NCI-H446 treated with DMSO at 0.1 percent for 48 hours (cell line): ENCODE results near the gene TMEM258.

Experiments
- DNase-seq: peaks from one replicate; lab custom pipeline; 2025; lab: John Stamatoyannopoulos, UW

Gene TMEM258

DNA sequence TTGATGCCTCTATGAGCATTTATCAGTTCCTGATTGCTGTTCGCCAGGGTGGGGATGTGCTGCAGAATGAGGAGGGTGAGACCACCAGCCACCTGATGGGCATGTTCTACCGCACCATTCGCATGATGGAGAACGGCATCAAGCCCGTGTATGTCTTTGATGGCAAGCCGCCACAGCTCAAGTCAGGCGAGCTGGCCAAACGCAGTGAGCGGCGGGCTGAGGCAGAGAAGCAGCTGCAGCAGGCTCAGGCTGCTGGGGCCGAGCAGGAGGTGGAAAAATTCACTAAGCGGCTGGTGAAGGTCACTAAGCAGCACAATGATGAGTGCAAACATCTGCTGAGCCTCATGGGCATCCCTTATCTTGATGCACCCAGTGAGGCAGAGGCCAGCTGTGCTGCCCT is 3.1 kb upstream of the TMEM258 start:
- DNase-seq: no peak

DNA sequence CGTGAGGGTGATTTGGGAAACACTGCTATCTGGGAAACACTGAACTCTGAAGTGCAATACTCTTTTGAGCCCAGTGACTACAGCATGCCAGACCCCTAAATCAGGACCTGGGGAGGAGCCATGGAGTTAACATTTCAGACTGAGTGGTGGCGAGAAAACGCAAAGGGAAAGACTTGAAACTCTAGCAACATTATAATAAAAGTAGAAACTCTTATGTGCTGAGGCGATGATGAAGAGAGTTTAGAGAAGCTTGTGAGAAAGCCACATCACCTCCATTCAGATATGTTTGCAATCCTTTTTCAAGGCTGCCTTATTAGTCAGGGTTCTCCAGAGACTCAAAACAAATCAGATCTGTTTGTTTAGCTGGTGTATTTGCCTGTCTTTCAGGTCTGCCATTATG is 2.2 kb upstream of the TMEM258 start:
- DNase-seq: no peak

- DNase-seq: no peak
Measured at GRCh38 chr11:61793829-61794204, 1.4 kb upstream of the TMEM258 start.

DNA sequence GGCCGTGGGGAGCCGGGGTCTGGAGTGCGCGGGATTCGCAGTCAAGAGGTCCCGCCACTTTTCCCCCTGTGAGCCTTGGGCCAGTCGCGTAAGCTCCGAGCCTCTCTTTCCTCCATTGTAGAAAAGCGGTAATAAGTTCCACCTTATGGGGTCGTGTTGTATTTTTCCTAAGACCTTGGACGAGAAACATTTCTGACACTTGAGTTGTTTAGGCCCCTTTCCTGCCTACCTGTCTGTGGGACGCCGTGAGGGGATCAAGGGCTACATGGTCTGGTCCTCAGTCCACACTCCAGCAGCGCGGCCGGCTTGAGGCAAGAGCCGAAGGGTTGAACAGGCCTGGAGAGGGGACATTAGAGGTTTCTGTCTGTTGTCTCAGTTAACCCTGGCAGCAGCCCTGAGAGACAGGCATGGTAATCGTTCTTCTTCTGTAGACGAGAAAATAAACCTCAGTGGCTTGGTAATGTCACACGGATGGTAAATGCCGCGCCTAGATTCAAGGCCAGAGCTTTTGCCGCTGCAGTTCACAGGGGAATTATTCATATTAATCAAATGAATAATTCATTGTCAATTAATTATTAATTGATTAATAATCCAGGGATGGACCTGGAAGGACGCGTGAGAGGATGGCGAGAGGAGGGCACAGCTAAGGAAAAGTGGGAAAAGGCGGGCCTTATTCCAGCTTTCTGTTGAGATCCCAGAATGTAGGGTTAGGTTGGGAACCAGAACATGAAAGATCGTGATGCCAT is 857 bp upstream of the TMEM258 start:
- peak; percentile 51 for DNase-seq

GRCh38 chr11:61791737-61792309 is 576 bp downstream of the TMEM258 start:
- DNase-seq: peak; percentile 82

GRCh38 chr11:61787928-61788491 is 4.4 kb downstream of the TMEM258 start:
- DNase-seq: no peak

DNA sequence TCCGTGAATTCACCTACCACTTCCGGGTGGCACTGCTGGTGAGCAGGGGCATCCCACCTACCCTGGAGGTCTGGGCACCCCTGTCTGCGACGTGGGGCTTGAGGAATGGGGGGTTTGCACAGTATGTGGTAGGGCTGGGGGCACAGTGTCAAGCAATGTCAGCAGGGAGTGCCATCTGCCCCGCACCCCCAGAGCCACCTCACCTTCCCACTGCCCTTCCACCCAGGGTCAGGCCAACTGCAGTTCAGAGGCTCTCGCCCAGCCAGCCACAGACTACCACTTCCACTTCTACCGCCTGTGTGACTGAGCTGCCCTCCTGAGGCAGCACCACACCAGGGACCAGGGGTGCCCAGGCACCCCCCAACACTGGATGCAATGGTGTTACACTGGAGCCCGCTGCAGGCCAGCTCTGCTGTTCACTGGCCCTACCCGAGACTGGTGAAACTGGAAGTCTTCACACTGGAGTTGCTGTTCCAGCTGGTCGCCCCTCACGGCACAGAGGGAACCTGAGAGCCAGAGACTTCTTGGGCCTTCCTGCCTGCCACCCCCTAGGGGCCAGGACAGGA is 6.5 kb downstream of the TMEM258 start:
- no peak for DNase-seq

- no peak for DNase-seq
Measured at GRCh38 chr11:61784506-61784805, 7.9 kb downstream of the TMEM258 start.

DNA sequence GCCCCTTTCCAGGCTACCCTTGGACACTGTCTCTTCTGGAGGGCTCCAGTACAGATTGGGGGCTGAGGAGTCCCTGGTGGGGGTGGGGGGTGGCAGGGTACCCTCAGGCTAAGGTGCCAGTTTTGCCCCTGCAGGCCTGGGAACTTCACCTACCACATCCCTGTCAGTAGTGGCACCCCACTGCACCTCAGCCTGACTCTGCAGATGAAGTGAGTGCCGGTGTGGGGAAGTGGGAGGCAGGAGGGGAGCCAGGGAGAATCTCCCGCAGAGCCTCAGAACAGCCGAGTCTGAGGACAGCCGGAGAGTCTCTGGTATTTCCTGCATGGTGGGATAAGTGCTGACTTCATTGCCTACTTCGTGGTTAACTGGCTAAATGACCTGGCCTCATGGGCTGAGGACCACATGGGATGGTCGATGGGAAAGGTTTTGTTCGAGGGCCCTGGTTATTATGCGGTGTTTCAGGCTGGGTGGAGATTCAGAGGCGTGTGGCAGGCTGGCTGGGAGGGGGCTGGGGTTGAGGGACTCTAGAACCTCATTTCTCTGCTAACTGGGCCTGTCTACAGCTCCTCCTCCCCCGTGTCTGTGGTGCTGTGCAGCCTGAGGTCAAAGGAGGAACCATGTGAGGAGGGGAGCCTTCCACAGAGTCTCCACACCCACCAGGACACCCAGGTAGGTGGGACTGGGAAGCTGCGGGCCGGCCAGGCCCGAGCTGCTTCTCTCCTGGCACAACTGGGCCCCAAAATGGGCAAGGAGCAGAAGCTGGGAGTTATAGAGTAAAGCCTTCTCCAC is 8.5 kb downstream of the TMEM258 start:
- no peak for DNase-seq

DNA sequence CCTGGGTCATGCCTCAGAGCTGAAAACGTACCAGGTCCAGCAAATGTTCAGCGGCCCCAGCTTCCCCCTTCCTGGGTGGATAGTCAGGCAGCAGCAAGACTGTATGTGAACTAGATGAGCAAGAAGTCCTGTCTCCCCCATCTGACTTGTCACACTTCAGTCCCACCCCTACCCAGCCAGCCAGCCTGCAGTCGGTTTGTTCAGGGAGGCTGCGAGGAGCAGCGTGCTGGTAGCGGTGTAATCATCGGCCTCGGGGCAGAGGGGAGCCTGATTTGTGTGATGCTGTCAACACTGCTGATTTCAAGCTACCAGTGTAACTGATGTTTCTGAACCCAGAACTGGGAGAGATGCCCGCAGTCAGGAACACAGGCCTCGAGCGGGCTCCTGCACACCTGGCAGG is 9.6 kb downstream of the TMEM258 start:
- no peak for DNase-seq

DNA sequence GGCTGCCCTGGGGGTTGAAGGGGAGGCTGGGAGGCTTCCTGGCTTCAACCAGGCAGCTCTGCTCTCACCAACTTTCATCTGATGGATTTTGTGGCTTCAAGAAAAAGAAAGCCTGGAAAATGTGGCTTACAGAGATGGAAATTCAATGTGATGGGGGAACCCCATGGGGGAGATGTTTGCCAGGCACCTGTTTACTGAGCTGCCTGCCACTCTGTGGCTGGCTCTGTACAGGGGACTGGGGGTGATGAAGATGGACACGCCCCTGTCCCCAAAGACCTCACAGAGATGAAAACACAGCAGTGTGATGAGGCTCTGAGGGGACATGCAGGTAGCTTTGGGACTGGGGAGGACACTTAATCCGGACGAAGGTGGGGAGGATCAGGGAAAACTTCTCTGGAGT is 10.1 kb downstream of the TMEM258 start:
- no peak for DNase-seq

GRCh38 chr11:61781585-61781984 is 10.8 kb downstream of the TMEM258 start:
- DNase-seq: no peak

GRCh38 chr11:61780581-61781162 is 11.7 kb downstream of the TMEM258 start:
- DNase-seq: no peak

- DNase-seq: no peak
Measured at GRCh38 chr11:61779666-61780525, 12.5 kb downstream of the TMEM258 start.

DNA sequence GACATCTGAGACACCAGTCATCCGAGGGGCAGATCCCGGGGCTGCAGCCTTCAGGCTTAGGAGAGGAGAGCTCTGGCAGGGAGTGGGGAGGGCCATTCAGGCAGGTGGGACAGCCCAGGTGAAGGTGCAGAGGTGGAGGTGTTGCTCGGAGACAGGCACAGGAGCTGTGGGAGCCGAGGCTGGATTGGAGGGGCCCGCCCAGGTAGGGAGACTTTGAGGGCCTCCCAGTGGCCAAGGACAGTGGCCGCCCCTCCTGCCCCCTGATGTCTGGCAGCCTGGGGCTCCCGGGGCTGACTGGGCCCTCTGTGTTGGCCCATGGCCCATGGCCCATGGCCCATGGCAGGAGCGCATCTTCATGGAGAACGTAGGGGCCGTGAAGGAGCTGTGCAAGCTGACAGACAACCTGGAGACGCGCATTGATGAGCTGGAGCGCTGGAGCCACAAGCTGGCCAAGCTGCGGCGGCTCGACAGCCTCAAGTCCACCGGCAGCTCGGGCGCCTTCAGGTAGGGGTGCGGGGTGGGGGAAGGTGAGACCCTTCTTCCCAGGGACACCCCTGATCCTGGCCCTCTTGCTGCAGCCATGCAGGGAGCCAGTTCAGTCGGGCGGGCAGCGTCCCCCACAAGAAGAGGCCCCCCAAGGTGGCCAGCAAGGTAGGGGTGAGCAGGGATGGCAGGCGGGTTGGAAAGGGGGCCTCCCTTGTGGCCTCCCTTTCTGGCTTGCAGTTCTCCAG is 13.3 kb downstream of the TMEM258 start:
- DNase-seq: no peak

DNA sequence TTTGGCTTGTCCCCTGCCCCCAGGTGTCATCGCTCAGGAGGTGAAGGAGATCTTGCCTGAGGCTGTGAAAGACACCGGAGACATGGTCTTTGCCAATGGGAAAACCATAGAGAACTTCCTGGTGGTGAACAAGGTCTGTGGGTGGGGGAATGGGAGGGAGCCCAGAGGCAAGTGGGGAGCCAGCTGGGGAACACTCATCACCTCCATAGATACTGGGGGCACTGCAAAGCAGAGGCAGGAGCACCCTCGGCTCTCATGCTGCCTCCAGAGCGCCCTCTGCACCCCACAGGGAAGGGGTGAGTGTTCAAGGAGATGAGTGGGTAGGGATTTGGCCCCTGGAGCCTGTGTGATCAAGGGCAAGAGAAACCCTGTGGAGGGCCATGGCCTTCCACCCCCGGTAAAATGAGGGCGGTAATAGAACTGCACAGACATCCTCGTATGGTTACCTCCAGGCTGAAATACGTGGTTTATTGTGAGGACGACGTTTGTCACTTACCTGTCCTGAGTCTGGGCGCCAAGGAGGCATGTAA is 14.0 kb downstream of the TMEM258 start:
- DNase-seq: no peak

GRCh38 chr11:61777234-61778090 is 14.9 kb downstream of the TMEM258 start:
- DNase-seq: no peak

DNA sequence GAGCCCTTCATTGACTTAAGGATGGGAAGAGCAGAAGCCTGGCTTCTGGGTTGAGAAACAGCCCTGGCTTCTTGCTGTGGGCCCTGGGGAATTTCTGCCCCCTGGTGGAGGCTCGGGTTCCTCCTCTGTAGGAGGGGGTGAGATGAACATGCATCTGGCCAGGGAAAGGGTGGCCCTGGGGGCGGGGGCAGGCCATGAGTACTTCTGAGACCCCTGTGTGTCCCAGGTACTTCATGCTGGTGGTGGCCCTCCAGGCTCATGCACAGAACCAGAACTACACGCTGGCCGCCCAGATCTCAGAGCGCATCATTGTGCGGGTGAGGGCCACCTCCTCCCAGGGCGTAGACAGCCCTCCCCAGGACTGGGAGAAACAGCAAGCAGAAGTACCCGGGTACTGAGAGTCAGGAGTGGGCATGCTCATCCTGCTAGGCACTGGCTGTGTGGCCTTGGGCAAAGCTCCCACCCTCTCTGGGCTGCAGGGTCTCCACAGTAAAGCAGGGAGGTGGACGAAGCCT is 15.8 kb downstream of the TMEM258 start:
- DNase-seq: no peak
